HG02610 (cell line): ENCODE data around the gene UNC5A.
A peak's percentile ranks its signal among the peaks of the same experiment; 100 is the strongest.

Source experiments
- ATAC-seq: cut with Tn5 transposase; IDR thresholded peaks from one replicate; pipeline ENCODE4 v1.9.1; 2021; ENCODE audit warnings: mild to moderate bottlenecking, moderate library complexity; ENCODE audit not compliant: unreplicated experiment

The UNC5A gene

GRCh38 chr5:176799488-176799887 is 10.9 kb upstream of the UNC5A start:
- no peak for ATAC-seq

DNA sequence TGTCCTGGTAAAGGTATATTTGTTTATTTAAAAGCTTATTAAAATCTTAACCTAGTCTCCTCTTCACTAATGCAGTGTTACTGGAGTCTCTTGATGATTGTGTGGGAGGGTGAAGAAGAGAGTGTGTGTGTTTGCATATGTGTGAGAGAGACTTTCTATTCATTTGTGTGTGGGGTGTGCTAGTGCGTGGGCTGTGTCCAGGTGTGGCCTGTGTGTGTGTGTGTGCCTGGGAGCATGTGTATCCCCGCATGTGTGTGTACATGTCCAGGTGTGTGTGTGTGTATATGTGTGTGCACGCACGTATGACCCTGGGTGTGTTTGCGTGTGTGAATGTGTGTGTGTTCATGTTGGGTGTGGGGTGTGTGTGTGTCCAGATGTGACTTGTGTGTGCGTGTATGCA is 10.3 kb upstream of the UNC5A start:
- no peak for ATAC-seq

GRCh38 chr5:176802116-176802784 is 8.1 kb upstream of the UNC5A start:
- ATAC-seq, result no peak

GRCh38 chr5:176803068-176803942 is 7.1 kb upstream of the UNC5A start:
- no peak for ATAC-seq

DNA sequence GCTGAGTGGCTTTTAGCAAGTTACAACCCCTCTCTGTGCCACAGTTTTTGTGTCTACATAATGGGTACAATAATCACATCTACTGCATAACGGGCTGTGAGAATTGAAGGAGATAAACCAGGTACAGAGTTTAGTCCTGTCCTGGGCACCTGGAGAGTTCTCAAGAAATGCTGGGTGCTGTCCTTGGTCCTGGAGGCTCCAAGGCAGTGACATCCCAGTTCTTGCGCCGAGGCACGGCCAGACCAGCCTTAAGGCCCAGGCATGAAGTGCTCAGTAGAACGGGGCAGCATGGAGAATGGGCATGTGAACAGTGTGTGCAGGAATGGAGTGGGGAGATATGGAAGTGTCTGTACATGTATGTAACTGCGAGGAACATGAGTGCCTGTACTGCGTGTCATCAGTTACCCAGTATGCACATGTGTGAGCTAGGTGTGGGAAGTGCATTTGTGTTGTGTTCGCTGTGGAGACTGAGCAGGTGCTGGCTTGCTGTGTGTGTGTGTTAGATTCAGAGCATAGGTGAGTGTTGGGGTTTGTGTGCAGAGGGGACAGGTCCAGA is 6.3 kb upstream of the UNC5A start:
- no peak for ATAC-seq

DNA sequence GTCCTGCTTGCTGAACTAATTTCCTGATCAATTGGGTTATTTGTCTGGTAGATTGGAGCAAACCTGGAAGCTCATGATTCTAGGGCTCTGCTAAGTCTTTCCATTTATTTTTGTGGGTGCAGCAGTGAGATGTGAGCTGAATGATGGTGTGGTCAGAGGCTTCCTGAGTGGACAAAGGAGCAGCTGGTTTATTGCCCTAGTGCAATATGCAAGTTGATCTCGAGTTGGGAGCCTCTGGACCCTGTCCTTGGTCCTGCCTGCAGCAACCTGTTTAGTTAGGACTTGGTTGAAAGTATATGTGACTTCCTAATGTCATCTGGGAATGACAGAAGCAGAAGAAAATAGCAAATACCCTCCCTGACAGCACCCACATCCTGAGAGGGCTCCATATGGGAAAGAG is 4.2 kb upstream of the UNC5A start:
- ATAC-seq, result no peak

DNA sequence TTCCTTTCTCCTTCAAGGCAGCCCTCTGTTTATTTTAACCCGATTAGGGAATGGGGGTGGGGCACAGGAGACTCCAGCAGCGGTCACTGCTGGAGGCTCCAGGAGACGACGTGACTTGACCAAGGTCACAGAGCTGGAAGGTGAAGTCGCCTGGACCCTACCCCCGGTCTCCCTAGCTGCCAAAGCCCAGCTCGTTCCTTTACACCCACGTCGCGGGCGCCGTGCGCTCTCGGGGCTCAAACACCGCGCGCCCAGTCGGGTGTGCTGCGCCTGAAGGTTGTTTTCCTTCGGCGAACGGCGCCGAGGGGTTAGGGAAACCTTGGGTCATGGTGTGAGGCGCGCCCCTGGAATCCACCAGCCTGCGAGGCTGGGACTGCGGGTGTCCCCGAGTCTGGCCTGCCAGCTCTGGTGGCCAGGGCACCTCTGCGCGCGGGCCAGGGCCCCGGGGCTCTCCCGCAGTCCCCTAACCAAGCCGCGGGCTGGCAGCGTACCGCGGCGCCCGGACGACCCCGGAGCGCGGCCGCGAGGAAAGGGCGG is 747 bp upstream of the UNC5A start:
- no peak for ATAC-seq

- ATAC-seq, result no peak
Observed at GRCh38 chr5:176810687-176811501, 535 bp downstream of the UNC5A start.

- ATAC-seq, result no peak
Observed at GRCh38 chr5:176812269-176813259, 2.2 kb downstream of the UNC5A start.

DNA sequence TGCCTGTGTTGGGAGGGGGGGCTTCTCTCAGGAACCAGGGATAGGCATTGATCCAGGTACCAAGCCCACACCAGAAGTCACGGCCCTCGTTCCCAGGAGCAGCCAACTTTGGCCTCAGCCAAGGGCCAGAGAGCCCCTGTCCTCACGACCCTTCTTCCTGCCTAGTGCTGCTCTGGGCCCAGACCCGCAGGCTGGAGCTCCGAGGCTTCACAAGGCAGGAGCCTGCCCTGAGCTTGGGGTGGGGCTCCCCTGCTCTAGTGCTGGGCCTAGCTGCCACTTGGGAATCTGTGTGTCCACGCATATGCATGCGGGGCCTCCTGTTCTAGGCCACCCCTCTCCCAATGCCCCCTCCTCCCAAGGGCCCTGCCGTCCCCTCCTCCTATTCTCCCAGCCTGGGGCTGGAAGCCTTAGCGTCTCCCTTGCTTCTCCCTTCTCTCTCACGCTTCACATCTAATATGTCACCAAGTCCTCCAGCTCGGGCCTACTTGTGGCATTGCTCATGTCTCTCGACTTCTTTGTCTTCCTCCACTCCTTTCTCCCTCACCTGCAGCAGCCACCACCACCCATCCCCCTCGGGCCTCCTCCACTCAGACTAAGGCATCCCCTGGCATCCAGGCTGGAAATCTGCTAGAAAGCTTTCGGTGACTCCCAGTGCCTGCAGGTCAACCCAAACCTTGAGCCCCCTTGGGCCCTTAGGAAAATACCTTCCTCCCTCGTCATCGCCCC is 3.4 kb downstream of the UNC5A start:
- no peak for ATAC-seq

DNA sequence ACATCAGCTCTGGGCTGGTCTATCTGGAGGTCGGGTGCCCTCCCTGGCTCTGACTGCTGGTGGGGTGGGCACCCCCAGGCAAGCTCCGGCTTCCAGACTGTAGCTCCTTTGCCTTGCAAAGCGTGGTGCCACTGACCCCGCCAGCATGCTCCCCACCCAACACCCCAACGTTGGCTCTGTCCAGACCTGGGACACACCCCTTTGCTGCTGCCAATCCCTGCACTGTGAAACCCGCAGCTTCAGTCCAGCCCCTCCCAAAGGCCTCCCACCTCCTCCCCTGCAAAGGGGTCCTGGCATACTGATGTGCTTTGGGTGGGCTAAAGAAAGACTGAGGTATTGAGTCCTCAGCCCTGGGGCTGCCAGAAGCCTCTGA is 3.9 kb downstream of the UNC5A start:
- ATAC-seq, result no peak

GRCh38 chr5:176814836-176815438 is 4.6 kb downstream of the UNC5A start:
- ATAC-seq, result no peak

- no peak for ATAC-seq
Observed at GRCh38 chr5:176816043-176816745, 5.8 kb downstream of the UNC5A start.

- ATAC-seq, result no peak
Observed at GRCh38 chr5:176816791-176817347, 6.5 kb downstream of the UNC5A start.

DNA sequence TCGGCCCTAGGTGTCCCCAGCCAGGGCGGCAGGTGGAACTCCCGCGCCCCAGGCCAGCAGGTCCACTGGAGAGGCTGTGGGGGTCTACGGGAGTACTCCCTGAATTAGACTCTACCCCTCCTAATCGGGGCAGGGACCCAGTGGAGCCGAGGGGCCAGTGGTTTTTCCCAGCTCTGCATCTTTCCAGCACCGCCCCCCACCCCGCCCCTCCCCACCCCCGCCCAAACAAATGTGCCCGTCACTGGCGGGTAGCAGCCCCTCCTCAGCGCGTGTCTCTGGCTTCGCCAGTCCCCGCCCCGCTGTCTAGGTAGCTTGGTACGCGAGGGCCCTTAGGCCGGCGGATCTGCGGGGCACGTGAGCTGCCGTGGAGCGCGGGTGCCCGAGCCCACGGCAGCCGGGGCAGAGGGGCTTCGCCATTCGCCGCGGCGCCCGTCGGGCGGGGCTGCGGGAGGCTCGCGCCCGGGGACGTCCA is 7.0 kb downstream of the UNC5A start:
- no peak for ATAC-seq

GRCh38 chr5:176817841-176818377 is 7.5 kb downstream of the UNC5A start:
- peak; percentile 28 for ATAC-seq

- peak; percentile 49 for ATAC-seq
Observed at GRCh38 chr5:176818391-176819098, 8.2 kb downstream of the UNC5A start.
